K562 (cell line): ENCODE measurements around the gene QRICH1. TPM values are rescaled to one million over a fixed set of nuclear protein-coding genes. Genes with fewer than 3 reads are reported as not detected.

Experiments
- ARID4B ChIP-seq: sonication (generic); formaldehyde crosslinking; IDR thresholded peaks from 2 replicates; pipeline ENCODE4 v1.8.0; 2022; ENCODE audit warnings: mild to moderate bottlenecking, missing genetic modification reagents
- E2F6 ChIP-seq, 2 experiments: IDR thresholded peaks; 2 replicates each; pipeline ENCODE4 v1.6.1; 2011; ENCODE audit warnings: borderline replicate concordance in 1 of 2, control low read depth in 1 of 2, low read depth in 1 of 2, low read length in 1 of 2, mild to moderate bottlenecking in 1 of 2, mixed read lengths in 1 of 2, moderate library complexity in 1 of 2; ENCODE audit not compliant: insufficient read depth in 1 of 2, insufficient read length in 1 of 2, poor library complexity in 1 of 2, severe bottlenecking in 1 of 2; ENCODE audit errors: extremely low read depth in 1 of 2
- HNRNPH1 ChIP-seq: fragments of 200-400 bp; formaldehyde crosslinking; optimal IDR thresholded peaks from 2 replicates; pipeline ENCODE3; 2017; ENCODE audit warnings: low read depth, mild to moderate bottlenecking, low read length, moderate library complexity
- HSF4 ChIP-seq: fragments of 250-450 bp; sonication (Bioruptor Pico); IDR thresholded peaks from 2 replicates; pipeline ENCODE4 v2.1.2; 2022; ENCODE audit warnings: mild to moderate bottlenecking, moderate library complexity, borderline replicate concordance
- SMARCC2 ChIP-seq: fragments of 450-650 bp; IDR thresholded peaks from 2 replicates; pipeline ENCODE4 v1.6.1; 2017; ENCODE audit warnings: antibody characterized with exemption, moderate library complexity, mild to moderate bottlenecking, low read depth
- UBTF ChIP-seq, 2 experiments: IDR thresholded peaks; 2 replicates each; pipeline ENCODE4 v1.6.1; 2012; ENCODE audit warnings: improper control_type of control experiment in 2 of 2, low read depth in 2 of 2, low read length in 2 of 2, borderline replicate concordance in 1 of 2
- ZNF407 ChIP-seq: fragments of 450-650 bp; IDR thresholded peaks from 2 replicates; pipeline ENCODE4 v1.6.1; 2016; ENCODE audit warnings: low read depth
- polyA plus RNA-seq, 8 experiments: library from polyadenylated mRNA; depleted of rRNA in 4 of 8; stranded (reverse) in 5 of 8; unstranded in 3 of 8; fragments of >200 nt; fragmentation: Nextera tagmentation in 2 of 8; fragmentation: Illumina TruSeq in 1 of 8; extraction: Ambion mirVana in 2 of 8; extraction: Trizol in 1 of 8; gene quantifications; 2 replicates each; pipeline versions ENCODE4 v1.2.1 to v1.2.3, GENCODE V29; 2011 to 2014; ENCODE audit warnings: inconsistent platforms in 1 of 8, missing spikeins in 1 of 8
- total RNA-seq, 7 experiments: library from RNA; depleted of rRNA in 6 of 7; stranded (reverse); fragments of >200 nt in 6 of 7; fragmentation: Illumina TruSeq in 2 of 7; extraction: Trizol in 2 of 7; gene quantifications; 2 replicates each; pipeline versions ENCODE4 v1.2.1 to v1.2.3, GENCODE V29; 2011 to 2021; ENCODE audit warnings: low replicate concordance in 1 of 7

The QRICH1 gene
- total and polyA plus RNA-seq, 9 of the 15 experiments (the other 6 are each of a cell fraction or from before 2014, with no cell fraction given): 20.1 to 99.2 (median 56.7) TPM

- TF ChIP-seq ZNF407: no peak
- TF ChIP-seq ARID4B (CRISPR knock-in tag): 0 out of 2 replicates have a peak, but pooled peaks have one; percentile 8
- TF ChIP-seq HNRNPH1: no peak
- TF ChIP-seq HSF4 (CRISPR knock-in tag): no peak
- peak; percentile 27 to 67 for TF ChIP-seq E2F6 (IDR thresholded peaks at IDR 0.05; ENCODE audit: borderline replicate concordance in 1 of 2, extremely low read depth in 1 of 2, insufficient read depth in 1 of 2, insufficient read length in 1 of 2, low read depth in 1 of 2, low read length in 1 of 2, poor library complexity in 1 of 2, severe bottlenecking in 1 of 2)
- TF ChIP-seq SMARCC2: no peak
- no peak for TF ChIP-seq UBTF (IDR thresholded peaks at IDR 0.05; ENCODE audit: borderline replicate concordance in 1 of 2, low read depth in 2 of 2, low read length in 2 of 2)
Observed at GRCh38 chr3:49104427-49105291, 10.8 kb upstream of the QRICH1 start, which contains the start of gene QARS1 (continued).
